Gastroesophageal sphincter (tissue), 3 donors: ENCODE results near the gene HOXA10.
A peak's percentile ranks its signal among the peaks of the same experiment; 100 is the strongest.

ENCODE experiments used
- CTCF ChIP-seq, 4 experiments: fragments of 200-600 bp in 2 of 4; fragments of 450-650 bp in 2 of 4; sonication (generic) in 1 of 4; IDR thresholded peaks; one replicate each; pipeline ENCODE4 v1.5.1; 2017 to 2019; ENCODE audit warnings: antibody characterized with exemption in 4 of 4, mild to moderate bottlenecking in 2 of 4, moderate library complexity in 2 of 4
- EP300 ChIP-seq: sonication (generic); formaldehyde crosslinking; IDR thresholded peaks from one replicate; pipeline ENCODE4 v1.6.1; 2017; ENCODE audit warnings: antibody characterized with exemption, mild to moderate bottlenecking
- POLR2A ChIP-seq, 2 donors: fragments of 450-650 bp; IDR thresholded peaks; one replicate each; pipeline ENCODE4 v1.6.1; 2017; ENCODE audit warnings: antibody characterized with exemption in 2 of 2, mild to moderate bottlenecking in 2 of 2, moderate library complexity in 1 of 2
- POLR2AphosphoS5 ChIP-seq: sonication (generic); formaldehyde crosslinking; IDR thresholded peaks from one replicate; pipeline ENCODE4 v1.6.1; 2017; ENCODE audit warnings: antibody characterized with exemption

DNA sequence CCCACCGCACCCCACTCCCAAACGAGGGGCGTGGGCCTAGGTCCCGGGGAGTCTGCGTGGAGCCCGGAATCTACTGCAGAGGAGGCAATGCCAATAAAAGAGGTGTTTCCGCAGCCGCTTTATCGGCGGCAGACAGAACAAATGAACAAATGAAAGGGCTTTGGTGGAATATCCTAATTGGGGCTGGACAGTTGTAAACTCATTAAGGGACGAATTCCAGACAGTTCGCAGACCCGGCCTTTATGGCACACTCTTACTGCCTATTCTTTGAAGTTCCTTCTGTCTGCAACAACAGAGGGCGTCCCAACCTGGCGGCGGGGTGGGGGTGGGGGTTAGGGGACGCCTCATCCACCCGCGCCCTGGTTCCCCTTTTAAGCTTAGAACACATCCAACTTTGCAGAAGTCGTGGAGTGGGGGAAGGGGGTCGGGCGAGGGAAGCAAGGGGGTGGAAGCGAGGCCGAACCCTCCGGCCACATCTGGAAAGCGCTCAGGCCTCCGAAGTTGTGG, 12.9 kb downstream of the HOXA10 start:
- TF ChIP-seq CTCF (IDR thresholded peaks at IDR 0.05), result peak in 1 of 4 experiments; percentile 6
- no peak for TF ChIP-seq POLR2AphosphoS5
- TF ChIP-seq POLR2A (IDR thresholded peaks at IDR 0.05), result no peak
- TF ChIP-seq EP300, result no peak
